NCI-H446 (cell line): Measurements from ENCODE around the gene SFTA2.
"Not testable (repeated sequence)": the region's sequence is repeated elsewhere in the genome, so short reads cannot be mapped to it uniquely, and the experiment has no call there.

Source experiments
- DNase-seq, 2 experiments: peaks; one replicate each; lab custom pipeline; 2025; lab: John Stamatoyannopoulos, UW

Gene SFTA2

GRCh38 chr6:30942338-30943060 lies 10.5 kb upstream of the SFTA2 start:
- no peak for DNase-seq

GRCh38 chr6:30940361-30940986 lies 8.5 kb upstream of the SFTA2 start, which contains the start of gene MUCL3:
MUCL3 (plus strand) TSS chr6:30940973; CDS start chr6:30941000, 27 bp downstream.
- no peak for DNase-seq

GRCh38 chr6:30939473-30939872 lies 7.5 kb upstream of the SFTA2 start:
- peak in 1 of 2 experiments; percentile 19 for DNase-seq

GRCh38 chr6:30938730-30939129 lies 6.8 kb upstream of the SFTA2 start:
- DNase-seq, result no peak

GRCh38 chr6:30937265-30937664 lies 5.3 kb upstream of the SFTA2 start:
- DNase-seq, result no peak

- DNase-seq, result no peak
Measured at GRCh38 chr6:30935018-30935417, 3.0 kb upstream of the SFTA2 start.

GRCh38 chr6:30932665-30933365 lies 845 bp upstream of the SFTA2 start:
- no peak for DNase-seq

GRCh38 chr6:30931272-30931671 lies 698 bp downstream of the SFTA2 start:
- no peak for DNase-seq

GRCh38 chr6:30930506-30930905 lies 1.5 kb downstream of the SFTA2 start:
- no peak for DNase-seq

GRCh38 chr6:30928677-30929076 lies 3.3 kb downstream of the SFTA2 start:
- no peak for DNase-seq

GRCh38 chr6:30927080-30927479 lies 4.9 kb downstream of the SFTA2 start:
- not testable (repeated sequence) for DNase-seq

GRCh38 chr6:30926644-30927043 lies 5.3 kb downstream of the SFTA2 start:
- DNase-seq, result no peak

GRCh38 chr6:30924040-30924627 lies 7.8 kb downstream of the SFTA2 start:
- not testable (repeated sequence) for DNase-seq

GRCh38 chr6:30922447-30922852 lies 9.5 kb downstream of the SFTA2 start:
- no peak for DNase-seq

GRCh38 chr6:30918670-30919069 lies 13.3 kb downstream of the SFTA2 start:
- no peak for DNase-seq

GRCh38 chr6:30917487-30917886 lies 14.5 kb downstream of the SFTA2 start:
- no peak for DNase-seq

- no peak for DNase-seq
Measured at GRCh38 chr6:30917041-30917440, 14.9 kb downstream of the SFTA2 start.

GRCh38 chr6:30915591-30915946 lies 16.4 kb downstream of the SFTA2 start:
- peak; percentile 22 to 57 for DNase-seq

- no peak for DNase-seq
Measured at GRCh38 chr6:30914854-30915590, 16.9 kb downstream of the SFTA2 start.

- DNase-seq, result peak; percentile 36 to 90
Measured at GRCh38 chr6:30914076-30914853, 17.7 kb downstream of the SFTA2 start, which contains the start of gene VARS2. VARS2 (plus strand) TSS chr6:30914238; CDS start chr6:30914837, 599 bp downstream.

- no peak for DNase-seq
Measured at GRCh38 chr6:30913721-30914075, 18.3 kb downstream of the SFTA2 start.
